B cell (primary cell): ENCODE measurements around the gene PCDHGB6. TPM values are rescaled to one million over a fixed set of nuclear protein-coding genes. Genes with fewer than 3 reads are reported as not detected.

ENCODE experiments used
- ATAC-seq: fragments of 200-7000 bp; cut with Tn5 transposase; one replicate; pipeline ENCODE4 v1.10.0; 2021; ENCODE audit warnings: low read depth, mild to moderate bottlenecking, moderate number of reproducible peaks, moderate library complexity
- CTCF ChIA-PET: fragments of 350-600 bp; sonication (Branson Sonifier 250); formaldehyde crosslinking; loops from one replicate; lab custom pipeline; 2021; ENCODE audit warnings: antibody characterized with exemption, inconsistent platforms; lab: Charles Lee
- POLR2A ChIA-PET: fragments of 350-600 bp; sonication (Branson Sonifier 250); formaldehyde crosslinking; loops from one replicate; lab custom pipeline; 2021; ENCODE audit warnings: antibody characterized with exemption; lab: Charles Lee
- DNase-seq: peaks from one replicate; pipeline ENCODE4 v3.0.0; 2013
- H2AFZ ChIP-seq: 2 replicates; pipeline ENCODE4 v1.6.1; 2012; ENCODE audit warnings: mild to moderate bottlenecking, low read depth, low read length; ENCODE audit not compliant: insufficient read depth, poor library complexity, severe bottlenecking
- H3K27ac ChIP-seq, 2 donors: 1 replicate in 1 of 2; 2 replicates in 1 of 2; pipeline ENCODE4 v1.5.1; 2012 to 2013; ENCODE audit warnings: low read length in 2 of 2, mild to moderate bottlenecking in 2 of 2, moderate library complexity in 1 of 2
- H3K27me3 ChIP-seq, 4 experiments: fragments of 200-600 bp in 1 of 4; sonication (generic) in 1 of 4; replicated peaks in 1 of 4; 1 replicate in 2 of 4; 2 replicates in 2 of 4; pipeline versions ENCODE4 v1.6.1 to v1.7.0; 2013 to 2016; ENCODE audit warnings: low read length in 3 of 4, mild to moderate bottlenecking in 2 of 4, mixed read lengths in 1 of 4, moderate library complexity in 1 of 4; ENCODE audit not compliant: insufficient read depth in 4 of 4, control insufficient read depth in 3 of 4; ENCODE audit errors: control extremely low read depth in 1 of 4
- H3K36me3 ChIP-seq, 2 experiments: replicated peaks in 1 of 2; 1 replicate in 1 of 2; 2 replicates in 1 of 2; pipeline versions ENCODE4 v1.6.1 to v1.7.1; 2013; ENCODE audit warnings: low read length in 1 of 2; ENCODE audit not compliant: insufficient read depth in 2 of 2, control insufficient read depth in 1 of 2; ENCODE audit errors: control extremely low read depth in 1 of 2, extremely low read depth in 1 of 2
- H3K4me1 ChIP-seq, 2 donors: fragments of 200-600 bp in 1 of 2; sonication (generic) in 1 of 2; 1 replicate in 1 of 2; 2 replicates in 1 of 2; pipeline versions ENCODE4 v1.5.1 to v1.6.1; 2013 to 2017; ENCODE audit warnings: low read length in 2 of 2; ENCODE audit not compliant: control insufficient read depth in 2 of 2, insufficient read depth in 2 of 2
- H3K4me2 ChIP-seq: replicated peaks from 2 replicates; pipeline ENCODE3; 2012; ENCODE audit warnings: mild to moderate bottlenecking, low read depth, low read length; ENCODE audit not compliant: poor library complexity, severe bottlenecking
- H3K4me3 ChIP-seq, 5 experiments: fragments of 200-600 bp in 1 of 5; sonication (generic) in 1 of 5; 1 replicate in 3 of 5; 2 replicates in 2 of 5; pipeline versions ENCODE4 v1.5.1 to v1.7.0; 2011 to 2016; ENCODE audit warnings: low read length in 4 of 5, mild to moderate bottlenecking in 4 of 5, low read depth in 2 of 5, control low read depth in 1 of 5, moderate library complexity in 1 of 5; ENCODE audit not compliant: insufficient read depth in 1 of 5; ENCODE audit errors: control extremely low read depth in 1 of 5, extremely low read depth in 1 of 5
- H3K79me2 ChIP-seq: fragments of 200-600 bp; sonication (generic); one replicate; pipeline ENCODE4 v1.6.0; 2016; ENCODE audit warnings: low read length; ENCODE audit not compliant: control insufficient read depth, insufficient read depth
- H3K9ac ChIP-seq: fragments of 200-600 bp; sonication (generic); 2 replicates; pipeline ENCODE4 v1.6.1; 2017; ENCODE audit warnings: mild to moderate bottlenecking, low read length, moderate library complexity
- H3K9me3 ChIP-seq, 3 donors: one replicate each; pipeline versions ENCODE4 v1.6.1 to v1.7.1; 2013; ENCODE audit warnings: low read length in 2 of 3; ENCODE audit not compliant: control insufficient read depth in 2 of 3, insufficient read depth in 1 of 3; ENCODE audit errors: control extremely low read depth in 1 of 3
- H4K20me1 ChIP-seq: 2 replicates; pipeline ENCODE4 v1.6.0; 2012; ENCODE audit warnings: mild to moderate bottlenecking, low read length; ENCODE audit not compliant: insufficient read depth, control insufficient read depth, poor library complexity, severe bottlenecking
- H3K27ac Mint-ChIP-seq: one replicate; pipeline ENCODE4 v1.8.0; 2021; ENCODE audit warnings: mixed read lengths
- H3K27me3 Mint-ChIP-seq: one replicate; pipeline ENCODE4 v1.8.0; 2021; ENCODE audit warnings: mixed read lengths
- H3K4me1 Mint-ChIP-seq: one replicate; pipeline ENCODE4 v1.8.0; 2021; ENCODE audit warnings: mixed read lengths
- H3K4me3 Mint-ChIP-seq: one replicate; pipeline ENCODE4 v1.8.0; 2021; ENCODE audit warnings: mixed read lengths
- H3K9me3 Mint-ChIP-seq: one replicate; pipeline ENCODE4 v1.8.0; 2022; ENCODE audit warnings: mixed read lengths; ENCODE audit not compliant: insufficient read depth
- EZH2 ChIP-seq: IDR thresholded peaks from 2 replicates; pipeline ENCODE4 v1.6.1; 2012; ENCODE audit warnings: borderline replicate concordance, low read depth, mild to moderate bottlenecking, moderate library complexity, low read length; ENCODE audit not compliant: insufficient read depth, poor library complexity, severe bottlenecking
- WGBS: methylation state at CpG from one replicate; pipeline ENCODE4 v1.1.5; 2013; ENCODE audit warnings: missing lambda C conversion rate; ENCODE audit not compliant: insufficient coverage; 5-methylcytosine and 5-hydroxymethylcytosine counted together
- intact Hi-C: fragments of 100-400 bp; cut with micrococcal nuclease; formaldehyde crosslinking; loops from one replicate; pipeline ENCODE4 v1.10.0; 2022
- polyA plus RNA-seq: library from polyadenylated mRNA; depleted of rRNA; stranded (reverse); fragments of >200 nt; gene quantifications from 2 replicates; pipeline ENCODE4 v1.2.3, GENCODE V29; 2012
- total RNA-seq, 2 donors: library from RNA; stranded (reverse); fragments of 120-200 nt in 1 of 2; gene quantifications; 1 replicate in 1 of 2; 2 replicates in 1 of 2; pipeline versions ENCODE4 v1.2.3 to v1.2.4, GENCODE V29; 2013 to 2022
- TF ChIP-seq, protein P1 (sequence below): fragments of 200-600 bp; IDR thresholded peaks from one replicate; pipeline ENCODE4 v1.8.0; 2022; ENCODE audit warnings: antibody characterized with exemption, mild to moderate bottlenecking

Gene PCDHGB6
- total and polyA plus RNA-seq, 2 donors (not counting 1 experiment from before 2014, with no cell fraction given), result 0.33 to 2.1 TPM

DNA sequence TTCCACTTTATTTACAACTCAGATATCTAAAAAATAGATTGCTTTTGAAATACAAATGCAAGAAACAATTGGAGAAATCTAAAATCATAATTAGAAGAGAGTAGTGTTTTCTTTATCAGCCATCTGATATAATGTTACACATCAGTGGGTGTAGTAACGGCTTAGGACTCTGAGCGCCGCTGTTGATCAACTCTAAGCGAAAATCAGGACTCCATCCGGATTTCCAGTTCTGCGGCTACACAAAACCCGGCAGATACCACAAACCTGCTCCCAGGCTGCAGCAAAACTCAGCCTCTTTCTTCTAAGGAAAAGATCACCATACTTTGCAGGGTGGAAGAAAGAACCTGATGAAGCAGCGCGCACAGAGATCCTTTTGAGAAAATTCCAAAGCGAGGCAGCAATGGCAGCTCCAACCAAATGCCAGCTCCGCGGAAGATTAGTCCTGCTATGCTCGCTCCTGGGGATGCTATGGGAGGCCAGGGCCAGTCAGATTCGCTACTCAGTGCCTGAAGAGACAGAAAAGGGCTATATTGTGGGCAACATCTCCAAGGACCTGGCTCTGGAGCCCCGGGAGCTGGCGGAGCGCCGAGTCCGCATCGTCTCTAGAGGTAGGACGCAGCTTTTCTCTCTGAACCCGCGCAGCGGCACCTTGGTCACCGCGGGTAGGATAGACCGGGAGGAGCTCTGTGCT lies 5.1 kb upstream of the PCDHGB6 start, which contains the start of gene PCDHGA9:
PCDHGA9 (plus strand) TSS at position 226 of the 691 bp plus-strand sequence; CDS start at position 401, 175 bp downstream.
- H3K9me3 Mint-ChIP-seq, result peaks cover 9% of the 10 kb centered on the region
- peak within 1 kb of the TSS in 3 of 5 experiments; percentile 21 to 39 (median 21) for H3K4me3 ChIP-seq
- intact Hi-C loops, result loop anchor here (5.0 kb wide), 1 partner anchor 35 kb away; no protein-coding TSS in a partner anchor
- H3K27ac ChIP-seq, result no peak within 1 kb of the TSS
- 29% methylated on average over 26 of the region's 27 CpGs for WGBS
- no peaks in the 10 kb centered on the region for H3K4me1 ChIP-seq
- H3K4me1 Mint-ChIP-seq, result peaks cover 2% of the 10 kb centered on the region
- H3K4me2 ChIP-seq, result peak within 1 kb of the TSS; percentile 52
- DNase-seq (peak; percentile 25), ATAC-seq (no peak)
- no peak for TF ChIP-seq EZH2
- TF ChIP-seq, protein P1, sequence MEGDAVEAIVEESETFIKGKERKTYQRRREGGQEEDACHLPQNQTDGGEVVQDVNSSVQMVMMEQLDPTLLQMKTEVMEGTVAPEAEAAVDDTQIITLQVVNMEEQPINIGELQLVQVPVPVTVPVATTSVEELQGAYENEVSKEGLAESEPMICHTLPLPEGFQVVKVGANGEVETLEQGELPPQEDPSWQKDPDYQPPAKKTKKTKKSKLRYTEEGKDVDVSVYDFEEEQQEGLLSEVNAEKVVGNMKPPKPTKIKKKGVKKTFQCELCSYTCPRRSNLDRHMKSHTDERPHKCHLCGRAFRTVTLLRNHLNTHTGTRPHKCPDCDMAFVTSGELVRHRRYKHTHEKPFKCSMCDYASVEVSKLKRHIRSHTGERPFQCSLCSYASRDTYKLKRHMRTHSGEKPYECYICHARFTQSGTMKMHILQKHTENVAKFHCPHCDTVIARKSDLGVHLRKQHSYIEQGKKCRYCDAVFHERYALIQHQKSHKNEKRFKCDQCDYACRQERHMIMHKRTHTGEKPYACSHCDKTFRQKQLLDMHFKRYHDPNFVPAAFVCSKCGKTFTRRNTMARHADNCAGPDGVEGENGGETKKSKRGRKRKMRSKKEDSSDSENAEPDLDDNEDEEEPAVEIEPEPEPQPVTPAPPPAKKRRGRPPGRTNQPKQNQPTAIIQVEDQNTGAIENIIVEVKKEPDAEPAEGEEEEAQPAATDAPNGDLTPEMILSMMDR, result peak; percentile 42
- H4K20me1 ChIP-seq, result no peaks in the 10 kb centered on the region
- no peaks in the 10 kb centered on the region for H3K79me2 ChIP-seq
- H2AFZ ChIP-seq, result peak within 1 kb of the TSS; percentile 44
- H3K36me3 ChIP-seq, result no peaks in the 10 kb centered on the region
- H3K9me3 ChIP-seq, result peaks cover 0 to 50% (median 18%) of the 10 kb centered on the region in 3 donors
- peak within 1 kb of the TSS; percentile 29 for H3K9ac ChIP-seq
- H3K27me3 ChIP-seq, result peaks cover 0 to 55% (median 35%) of the 10 kb centered on the region in 4 experiments
- POLR2A ChIA-PET, result no interaction called here
- peaks cover 55% of the 10 kb centered on the region for H3K27me3 Mint-ChIP-seq
- CTCF ChIA-PET, result interaction anchor here (0.8 to 1.8 kb wide), 7 partner anchors 10 to 164 kb away, joined by 3 to 7 read pairs (median 4); partner anchors contain the start of genes PCDHGA10, PCDHGA12 and PCDHGB7
- H3K4me3 Mint-ChIP-seq, result peak within 1 kb of the TSS; percentile 73
- H3K27ac Mint-ChIP-seq, result no peak within 1 kb of the TSS

DNA sequence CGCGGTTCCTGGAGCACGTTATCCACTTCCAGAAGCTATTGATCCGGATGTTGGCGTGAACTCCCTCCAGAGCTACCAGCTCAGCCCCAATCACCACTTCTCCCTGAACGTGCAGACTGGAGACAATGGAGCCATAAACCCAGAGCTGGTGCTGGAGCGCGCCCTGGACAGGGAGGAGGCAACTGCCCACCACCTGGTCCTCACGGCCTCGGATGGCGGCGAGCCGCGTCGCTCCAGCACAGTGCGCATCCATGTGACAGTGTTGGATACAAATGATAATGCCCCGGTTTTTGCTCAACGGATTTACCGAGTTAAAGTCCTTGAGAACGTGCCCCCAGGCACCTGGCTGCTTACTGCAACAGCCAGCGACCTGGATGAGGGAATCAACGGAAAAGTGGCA lies 4.4 kb upstream of the PCDHGB6 start:
- H2AFZ ChIP-seq, result no peak overlapping the region
- H3K79me2 ChIP-seq, result no peaks in the 10 kb centered on the region
- TF ChIP-seq EZH2, result no peak
- TF ChIP-seq, protein P1, result no peak
- H3K4me1 ChIP-seq, result no peaks in the 10 kb centered on the region
- peaks cover 9% of the 10 kb centered on the region for H3K9me3 Mint-ChIP-seq
- intact Hi-C loops, result loop anchor here (5.0 kb wide), 1 partner anchor 36 kb away; no protein-coding TSS in a partner anchor
- H3K9ac ChIP-seq, result no peak overlapping the region
- H3K27me3 ChIP-seq, result peaks cover 0 to 61% (median 38%) of the 10 kb centered on the region in 4 experiments
- no peak overlapping the region for H3K4me3 ChIP-seq
- H3K4me1 Mint-ChIP-seq, result peaks cover 4% of the 10 kb centered on the region
- ATAC-seq, result no peak
- no peak for DNase-seq
- peaks cover 0 to 54% (median 21%) of the 10 kb centered on the region in 3 donors for H3K9me3 ChIP-seq
- no peak overlapping the region for H3K4me3 Mint-ChIP-seq
- WGBS, result 44% methylated on average over 19 of the region's 22 CpGs
- POLR2A ChIA-PET, result no interaction called here
- no peaks in the 10 kb centered on the region for H4K20me1 ChIP-seq
- no peak overlapping the region for H3K27ac Mint-ChIP-seq
- no peak overlapping the region for H3K4me2 ChIP-seq
- CTCF ChIA-PET, result interaction anchor here (1.1 to 1.8 kb wide), 6 partner anchors 10 to 164 kb away, joined by 3 to 7 read pairs (median 4); partner anchors contain the start of genes PCDHGA10 and PCDHGB7
- no peak overlapping the region for H3K27ac ChIP-seq
- H3K36me3 ChIP-seq, result no peaks in the 10 kb centered on the region
- H3K27me3 Mint-ChIP-seq, result peaks cover 58% of the 10 kb centered on the region
